ENCODE measurements around the gene BROX.
"Not testable (repeated sequence)": the region's sequence is repeated elsewhere in the genome, so short reads cannot be mapped to it uniquely, and the experiment has no call there.

Gene BROX

GRCh38 chr1:222736972-222737371, 24.6 kb downstream of the BROX start, which contains the start of gene FAM177B:
Gene FAM177B (plus strand): TSS chr1:222737202. CDS start chr1:222746546, 9,344 bp downstream.
- H3K9ac ChIP-seq: no peak within 1 kb of the TSS
- H3K9me3 ChIP-seq (ENCODE audit: control insufficient read depth, low read length): no peaks in the 10 kb centered on the region
- H3K4me2 ChIP-seq (ENCODE audit: low read length): no peak within 1 kb of the TSS
- H2AFZ ChIP-seq: no peak within 1 kb of the TSS
- no peak within 1 kb of the TSS for H3K27ac ChIP-seq
- TF ChIP-seq, protein P1, sequence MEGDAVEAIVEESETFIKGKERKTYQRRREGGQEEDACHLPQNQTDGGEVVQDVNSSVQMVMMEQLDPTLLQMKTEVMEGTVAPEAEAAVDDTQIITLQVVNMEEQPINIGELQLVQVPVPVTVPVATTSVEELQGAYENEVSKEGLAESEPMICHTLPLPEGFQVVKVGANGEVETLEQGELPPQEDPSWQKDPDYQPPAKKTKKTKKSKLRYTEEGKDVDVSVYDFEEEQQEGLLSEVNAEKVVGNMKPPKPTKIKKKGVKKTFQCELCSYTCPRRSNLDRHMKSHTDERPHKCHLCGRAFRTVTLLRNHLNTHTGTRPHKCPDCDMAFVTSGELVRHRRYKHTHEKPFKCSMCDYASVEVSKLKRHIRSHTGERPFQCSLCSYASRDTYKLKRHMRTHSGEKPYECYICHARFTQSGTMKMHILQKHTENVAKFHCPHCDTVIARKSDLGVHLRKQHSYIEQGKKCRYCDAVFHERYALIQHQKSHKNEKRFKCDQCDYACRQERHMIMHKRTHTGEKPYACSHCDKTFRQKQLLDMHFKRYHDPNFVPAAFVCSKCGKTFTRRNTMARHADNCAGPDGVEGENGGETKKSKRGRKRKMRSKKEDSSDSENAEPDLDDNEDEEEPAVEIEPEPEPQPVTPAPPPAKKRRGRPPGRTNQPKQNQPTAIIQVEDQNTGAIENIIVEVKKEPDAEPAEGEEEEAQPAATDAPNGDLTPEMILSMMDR (IDR thresholded peaks at IDR 0.05): no peak
- H3K4me1 ChIP-seq: no peaks in the 10 kb centered on the region
- no peaks in the 10 kb centered on the region for H3K79me2 ChIP-seq
- no peaks in the 10 kb centered on the region for H3K27me3 ChIP-seq (ENCODE audit: control insufficient read depth, insufficient read depth, low read length)
- no peaks in the 10 kb centered on the region for H3K36me3 ChIP-seq (ENCODE audit: control insufficient read depth, insufficient read depth, low read length)
- H3K4me3 ChIP-seq (ENCODE audit: low read depth, low read length): no peak within 1 kb of the TSS

DNA sequence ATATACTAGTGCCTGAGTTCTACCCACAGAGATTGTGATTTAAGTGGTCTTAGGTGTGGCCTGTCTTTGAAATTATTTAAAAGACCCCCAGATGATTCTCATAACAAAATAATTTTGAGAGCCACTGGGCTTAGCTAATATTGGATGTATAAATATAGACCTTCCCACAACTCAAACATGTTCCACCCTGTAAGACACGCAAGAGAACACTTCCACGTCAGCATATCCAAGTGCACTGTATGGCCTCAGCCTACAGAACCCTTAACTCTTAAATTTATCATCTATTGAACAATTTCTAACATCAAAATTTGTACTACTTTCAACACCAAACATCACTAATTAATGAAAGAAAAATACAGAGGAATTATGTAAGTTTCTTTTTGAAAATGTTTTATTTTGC, 27.1 kb downstream of the BROX start:
- H3K9ac ChIP-seq: no peak overlapping the region
- H3K4me1 ChIP-seq: no peaks in the 10 kb centered on the region
- H2AFZ ChIP-seq: no peak overlapping the region
- H3K36me3 ChIP-seq (ENCODE audit: control insufficient read depth, insufficient read depth, low read length): no peaks in the 10 kb centered on the region
- H3K9me3 ChIP-seq (ENCODE audit: control insufficient read depth, low read length): no peaks in the 10 kb centered on the region
- H3K27ac ChIP-seq: no peak overlapping the region
- TF ChIP-seq, protein P1 (IDR thresholded peaks at IDR 0.05): no peak
- H3K4me2 ChIP-seq (ENCODE audit: low read length): no peak overlapping the region
- H3K4me3 ChIP-seq (ENCODE audit: low read depth, low read length): no peak overlapping the region
- H3K27me3 ChIP-seq (ENCODE audit: control insufficient read depth, insufficient read depth, low read length): no peaks in the 10 kb centered on the region
- H3K79me2 ChIP-seq: no peaks in the 10 kb centered on the region

GRCh38 chr1:222739929-222740328, 27.6 kb downstream of the BROX start:
- no peak overlapping the region for H2AFZ ChIP-seq
- no peak overlapping the region for H3K27ac ChIP-seq
- no peak overlapping the region for H3K9ac ChIP-seq
- H3K27me3 ChIP-seq (ENCODE audit: control insufficient read depth, insufficient read depth, low read length): no peaks in the 10 kb centered on the region
- H3K4me1 ChIP-seq: no peaks in the 10 kb centered on the region
- H3K4me3 ChIP-seq (ENCODE audit: low read depth, low read length): no peak overlapping the region
- H3K79me2 ChIP-seq: no peaks in the 10 kb centered on the region
- H3K36me3 ChIP-seq (ENCODE audit: control insufficient read depth, insufficient read depth, low read length): no peaks in the 10 kb centered on the region
- H3K4me2 ChIP-seq (ENCODE audit: low read length): no peak overlapping the region
- TF ChIP-seq, protein P1 (IDR thresholded peaks at IDR 0.05): no peak
- no peaks in the 10 kb centered on the region for H3K9me3 ChIP-seq (ENCODE audit: control insufficient read depth, low read length)

GRCh38 chr1:222741630-222742457, 29.5 kb downstream of the BROX start:
- not testable (repeated sequence) for H3K4me3 ChIP-seq (ENCODE audit: low read depth, low read length); H3K79me2 ChIP-seq; H3K9ac ChIP-seq; H2AFZ ChIP-seq; H3K27me3 ChIP-seq (ENCODE audit: control insufficient read depth, insufficient read depth, low read length); H3K4me1 ChIP-seq; H3K4me2 ChIP-seq (ENCODE audit: low read length); H3K36me3 ChIP-seq (ENCODE audit: control insufficient read depth, insufficient read depth, low read length); H3K27ac ChIP-seq; H3K9me3 ChIP-seq (ENCODE audit: control insufficient read depth, low read length)

DNA sequence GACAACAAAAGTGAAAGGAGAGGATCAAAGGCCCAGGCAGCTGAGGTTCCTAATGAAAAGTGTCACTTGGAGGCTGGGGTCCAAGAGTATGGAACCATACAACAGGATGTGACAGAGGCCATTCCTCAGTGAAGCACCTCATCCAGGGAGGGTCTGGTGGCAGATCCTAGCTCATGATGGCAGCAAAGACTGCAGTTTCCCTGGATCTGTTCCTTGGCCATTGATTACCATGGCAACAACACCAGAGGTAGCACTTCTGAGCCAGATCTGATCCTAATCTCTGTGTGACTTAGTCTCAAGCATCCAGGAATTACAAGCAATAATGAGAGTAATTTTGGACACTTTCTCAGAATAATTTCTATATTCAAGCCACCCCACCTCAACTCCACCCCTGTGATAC, 37.6 kb downstream of the BROX start:
- no peak overlapping the region for H3K27ac ChIP-seq
- TF ChIP-seq, protein P1 (IDR thresholded peaks at IDR 0.05): no peak
- no peaks in the 10 kb centered on the region for H3K79me2 ChIP-seq
- H3K4me2 ChIP-seq (ENCODE audit: low read length): no peak overlapping the region
- no peaks in the 10 kb centered on the region for H3K9me3 ChIP-seq (ENCODE audit: control insufficient read depth, low read length)
- H3K36me3 ChIP-seq (ENCODE audit: control insufficient read depth, insufficient read depth, low read length): no peaks in the 10 kb centered on the region
- no peaks in the 10 kb centered on the region for H3K4me1 ChIP-seq
- H3K9ac ChIP-seq: no peak overlapping the region
- no peak overlapping the region for H3K4me3 ChIP-seq (ENCODE audit: low read depth, low read length)
- no peaks in the 10 kb centered on the region for H3K27me3 ChIP-seq (ENCODE audit: control insufficient read depth, insufficient read depth, low read length)
- no peak overlapping the region for H2AFZ ChIP-seq

Data from parathyroid adenoma (tissue), 2 donors.